NCI-H2081 treated with DMSO at 0.1 percent for 48 hours (cell line): ENCODE data around the gene ANGPTL4.
"Not testable (repeated sequence)": the region's sequence is repeated elsewhere in the genome, so short reads cannot be mapped to it uniquely, and the experiment has no call there.

Experiments used
- DNase-seq: peaks from one replicate; lab custom pipeline; 2025; lab: John Stamatoyannopoulos, UW

Gene ANGPTL4

DNA sequence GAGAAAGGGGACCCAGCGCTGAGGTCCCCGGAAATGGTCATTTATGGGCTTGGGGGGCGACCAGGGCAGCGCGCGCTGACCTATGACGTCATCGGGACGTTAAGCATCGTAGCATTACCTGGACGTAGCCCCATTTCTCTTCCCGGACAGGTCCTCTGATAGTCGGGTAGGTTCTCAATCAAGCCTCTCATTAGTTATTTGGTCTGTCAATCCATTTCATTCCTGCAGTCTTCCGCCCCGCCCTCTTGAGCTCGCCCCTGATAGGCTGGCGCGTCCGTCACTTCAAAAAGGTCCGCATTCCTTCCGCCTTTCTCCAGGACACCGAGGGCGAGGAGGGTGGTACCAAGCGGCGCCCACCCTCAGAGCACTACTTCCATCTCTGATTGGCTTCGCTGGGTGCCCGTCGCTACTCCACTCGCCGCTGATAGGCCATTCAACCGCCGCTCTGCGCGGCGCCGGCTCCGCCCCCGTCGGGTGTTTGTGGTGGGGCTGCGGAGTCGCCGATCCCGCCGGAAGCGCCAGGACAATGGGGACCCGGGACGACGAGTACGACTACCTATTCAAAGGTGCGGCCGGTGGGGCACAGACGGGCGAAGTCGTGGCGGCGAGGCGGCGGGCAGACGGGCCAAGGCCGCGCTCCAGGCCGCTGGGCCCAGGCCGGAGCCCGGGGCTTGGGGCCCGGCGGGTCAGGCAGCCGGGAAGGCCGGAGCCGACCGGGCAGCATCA lies 26.1 kb downstream of the ANGPTL4 start, which contains the start of gene RAB11B:
RAB11B (plus strand) TSS at position 470 of the 726 bp plus-strand sequence; CDS start at position 527, 57 bp downstream.
- DNase-seq: peak; percentile 99

DNA sequence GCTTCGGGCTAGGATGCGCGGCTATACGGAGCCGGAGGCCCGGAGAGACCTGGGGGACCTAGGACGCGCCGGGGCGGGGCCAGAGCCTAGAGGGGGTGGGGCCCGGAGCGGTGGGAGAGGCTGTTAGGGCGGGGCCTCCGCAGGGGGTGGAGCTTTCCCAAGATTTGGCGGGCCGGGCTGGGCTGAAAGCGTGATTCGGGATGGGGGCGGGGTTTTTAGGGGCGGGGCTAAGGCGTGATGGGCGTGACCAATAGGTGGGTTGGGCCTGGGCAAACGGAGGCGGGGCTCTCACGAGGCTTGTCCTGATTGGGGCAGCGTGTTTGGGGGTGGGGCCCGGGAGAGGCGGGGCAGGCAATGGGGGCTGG lies 26.6 kb downstream of the ANGPTL4 start:
- no peak for DNase-seq

DNA sequence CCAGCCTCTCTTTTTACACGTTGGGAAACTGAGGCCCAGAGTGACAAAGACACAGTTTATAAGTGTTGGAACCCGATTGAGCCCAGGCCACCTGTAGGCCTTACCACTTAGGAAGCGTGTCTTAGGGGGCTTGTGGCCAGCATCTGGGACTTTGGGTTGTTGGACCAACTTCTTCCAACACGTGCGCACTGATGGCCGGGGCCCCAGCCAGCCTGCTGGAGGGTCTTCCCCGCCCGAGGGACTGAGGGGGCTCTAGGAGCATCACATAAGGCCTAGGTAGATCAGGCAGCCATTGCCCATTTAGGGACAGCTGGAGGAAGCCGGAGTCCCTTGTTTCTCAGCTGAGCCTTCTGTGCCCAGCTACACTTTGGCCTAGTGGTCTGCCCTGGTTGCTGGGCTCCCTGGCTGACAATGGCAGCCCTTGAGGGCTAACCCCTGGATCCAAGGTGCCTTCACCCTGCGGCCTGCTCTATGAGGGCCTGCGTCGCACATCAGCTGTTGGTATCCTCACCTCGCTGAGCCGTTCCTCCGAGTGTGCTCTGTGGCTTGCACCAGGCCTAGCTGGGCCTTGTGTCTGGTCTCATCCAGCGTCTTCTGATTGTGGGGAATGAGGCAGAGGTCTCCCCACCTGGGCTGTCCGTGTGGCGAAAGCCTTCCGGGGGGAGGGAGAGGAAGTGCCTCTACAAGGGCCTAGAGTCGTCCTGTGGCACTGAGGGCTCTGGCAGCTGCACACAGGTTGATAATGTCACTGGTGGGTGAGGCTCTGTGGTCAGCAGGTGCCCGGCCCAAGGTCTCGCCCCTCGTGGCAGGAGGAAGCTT lies 27.5 kb downstream of the ANGPTL4 start:
- no peak for DNase-seq

DNA sequence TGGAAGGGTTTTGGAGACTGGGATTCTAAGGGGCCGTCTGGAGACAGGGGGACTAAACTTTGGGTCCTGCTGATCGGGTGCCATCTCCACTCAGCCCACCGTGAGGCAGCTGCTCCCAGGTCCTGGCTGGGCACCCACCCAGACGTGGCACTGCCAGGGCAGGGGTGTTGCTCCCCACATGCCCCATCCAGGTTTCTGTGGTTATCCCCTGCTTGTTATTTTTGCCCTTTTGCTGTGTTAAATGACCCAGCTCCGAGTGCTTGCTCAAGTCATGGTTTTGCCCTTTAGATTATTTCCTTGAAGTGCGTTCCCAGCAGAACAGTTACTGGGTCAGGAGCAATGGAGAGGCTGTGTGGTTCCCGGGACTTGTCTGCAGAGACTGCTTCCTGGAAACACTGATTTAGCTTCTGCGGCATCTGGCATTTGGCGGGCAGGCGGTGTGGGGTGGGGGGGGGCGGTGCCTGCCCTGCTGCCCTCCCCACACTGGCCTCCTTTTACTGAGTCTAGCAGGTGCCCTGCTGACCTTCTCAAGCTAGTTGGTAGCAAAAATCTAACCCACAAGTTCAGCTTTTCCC lies 28.1 kb downstream of the ANGPTL4 start:
- no peak for DNase-seq

DNA sequence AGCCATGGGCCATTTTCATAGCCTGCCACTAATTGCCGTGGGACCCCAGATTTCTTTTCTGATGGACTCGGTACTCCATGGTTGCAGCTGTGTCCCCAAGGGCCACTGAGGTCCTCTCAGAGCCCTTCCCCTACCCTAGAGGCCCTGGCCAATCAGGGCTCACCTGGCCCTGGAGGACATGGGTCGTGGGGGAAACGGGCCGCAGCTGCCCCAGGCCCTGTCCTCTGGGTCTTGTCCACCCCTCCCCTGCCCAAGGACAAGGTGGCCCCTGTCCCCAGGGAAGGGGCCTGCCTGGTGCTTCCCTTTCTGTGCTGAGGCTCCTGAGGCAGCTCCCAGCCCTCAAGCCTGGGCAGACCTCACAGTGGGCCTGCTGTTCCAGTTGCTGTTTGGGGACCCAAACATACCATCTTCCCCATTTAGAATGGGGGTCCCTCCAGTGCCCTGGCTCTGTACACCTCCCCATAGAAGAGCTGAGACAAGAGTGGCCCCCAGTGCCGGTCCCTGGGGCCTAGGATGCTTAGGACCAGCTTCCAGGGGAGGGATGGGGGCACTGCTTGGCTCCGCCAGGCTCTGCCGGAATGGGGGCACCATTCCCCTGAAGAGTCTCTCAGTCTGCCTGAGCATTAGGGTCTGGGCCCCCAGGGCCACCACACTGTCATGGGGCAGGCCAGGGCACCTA lies 29.4 kb downstream of the ANGPTL4 start:
- DNase-seq: no peak

DNA sequence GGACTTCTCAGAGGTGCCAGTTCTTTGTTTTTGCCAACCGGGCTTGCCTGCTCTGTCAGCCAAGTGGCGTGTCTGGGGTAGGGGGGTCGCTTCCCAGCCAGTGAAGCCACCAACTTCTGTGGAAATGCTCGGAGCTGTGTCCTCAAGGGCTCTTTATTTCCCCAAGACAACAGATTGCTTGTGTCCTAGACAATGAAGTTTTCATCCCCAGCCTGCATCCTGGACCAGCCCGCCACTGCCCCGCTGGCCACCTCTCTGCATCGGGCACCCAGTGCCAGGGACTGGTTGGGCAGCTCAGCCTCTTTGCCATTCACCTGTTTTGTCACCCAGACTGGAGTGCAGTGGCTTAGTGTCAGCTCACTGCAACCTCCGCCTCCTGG lies 29.9 kb downstream of the ANGPTL4 start:
- no peak for DNase-seq

DNA sequence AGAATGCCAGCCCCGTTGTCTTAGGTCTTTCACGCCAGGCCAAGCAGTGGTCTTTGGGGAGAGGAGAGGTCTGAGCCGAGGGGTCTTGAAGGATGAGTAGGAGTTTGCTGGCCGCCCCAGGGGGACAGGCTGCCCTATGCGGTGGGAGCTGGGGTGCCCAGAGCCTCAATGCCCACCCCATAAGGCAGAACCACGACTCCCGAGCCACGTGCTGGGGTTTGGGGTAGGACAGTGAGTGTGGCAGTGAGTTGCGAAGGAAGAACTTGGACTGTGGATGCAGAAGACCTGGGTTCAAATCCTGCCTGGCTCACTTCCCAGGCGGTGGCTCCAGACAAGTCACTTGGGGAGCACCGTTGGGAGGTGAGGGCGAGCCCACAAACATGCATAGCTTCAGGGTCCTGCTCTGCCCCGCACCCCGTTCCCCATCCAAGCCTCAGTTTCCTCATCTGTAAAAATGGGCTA lies 31.7 kb downstream of the ANGPTL4 start:
- DNase-seq: no peak

DNA sequence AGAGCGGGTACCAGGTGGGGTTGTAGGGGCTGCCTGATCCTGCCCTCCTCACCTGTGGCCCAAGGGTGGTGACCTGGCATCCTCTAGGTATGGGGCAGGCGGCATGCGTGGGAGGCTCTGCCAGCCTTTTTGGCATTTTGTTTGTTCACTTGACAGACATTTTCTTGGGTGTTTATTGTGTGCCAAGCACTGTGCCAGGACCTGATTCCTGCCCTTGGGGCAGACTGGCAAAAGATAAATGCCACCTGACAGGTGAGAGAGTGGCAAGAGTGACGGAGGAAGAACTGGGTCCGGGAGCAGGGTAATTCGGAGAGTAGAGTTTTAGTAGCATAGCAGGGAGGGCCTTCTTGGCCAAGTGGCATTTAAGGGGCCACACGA lies 32.2 kb downstream of the ANGPTL4 start:
- DNase-seq: no peak

DNA sequence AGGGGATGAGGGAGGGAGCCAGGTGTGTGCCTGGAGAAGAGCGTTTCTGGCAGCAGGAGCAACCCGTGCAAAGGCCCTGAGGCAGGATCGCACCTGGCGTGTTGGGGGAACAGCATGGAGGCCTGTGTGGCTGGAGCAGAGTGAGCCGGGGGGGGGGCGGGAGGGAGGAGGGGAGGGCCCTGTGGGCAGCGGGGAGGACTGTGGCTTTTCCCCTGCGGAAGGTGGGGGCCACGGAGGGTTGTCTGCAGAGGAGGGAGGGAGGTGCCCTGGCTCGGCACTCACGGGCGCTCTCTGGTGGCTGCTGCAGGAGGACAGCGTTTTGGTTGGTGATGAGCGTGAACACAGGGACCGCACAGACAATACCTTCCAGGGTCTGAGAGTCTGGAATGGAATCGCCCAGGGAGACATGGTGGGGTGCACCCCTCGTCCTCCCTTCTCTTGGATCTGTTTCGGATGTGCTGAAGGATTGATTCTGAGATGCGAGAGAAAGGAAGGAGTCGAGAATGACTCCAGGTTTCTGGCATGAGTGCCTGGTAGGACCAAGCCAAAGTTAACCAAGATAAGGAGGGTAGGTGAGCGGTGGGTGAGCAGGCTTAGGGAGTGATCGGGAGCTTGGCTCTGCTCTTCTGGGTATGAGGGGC lies 32.7 kb downstream of the ANGPTL4 start:
- no peak for DNase-seq

DNA sequence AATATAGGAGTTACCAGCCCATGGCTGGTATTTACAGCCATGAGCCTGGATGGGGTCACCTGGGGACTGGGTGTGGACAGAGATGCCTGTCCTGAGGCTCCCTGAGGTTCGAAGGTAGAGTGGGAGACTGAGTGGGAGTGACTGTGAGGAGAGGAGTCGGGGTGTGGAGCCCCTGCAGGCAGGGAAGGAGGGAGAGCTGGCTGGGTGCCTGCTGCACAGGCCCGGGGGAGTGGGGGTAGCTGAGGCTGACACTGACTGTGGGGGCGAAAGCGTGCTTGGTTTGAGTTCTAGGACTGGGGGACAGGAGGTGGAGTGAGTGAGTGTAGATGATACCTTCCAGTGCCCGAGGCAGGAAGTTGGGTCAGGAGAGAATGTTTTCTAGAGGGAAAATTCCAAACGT lies 33.3 kb downstream of the ANGPTL4 start:
- no peak for DNase-seq

DNA sequence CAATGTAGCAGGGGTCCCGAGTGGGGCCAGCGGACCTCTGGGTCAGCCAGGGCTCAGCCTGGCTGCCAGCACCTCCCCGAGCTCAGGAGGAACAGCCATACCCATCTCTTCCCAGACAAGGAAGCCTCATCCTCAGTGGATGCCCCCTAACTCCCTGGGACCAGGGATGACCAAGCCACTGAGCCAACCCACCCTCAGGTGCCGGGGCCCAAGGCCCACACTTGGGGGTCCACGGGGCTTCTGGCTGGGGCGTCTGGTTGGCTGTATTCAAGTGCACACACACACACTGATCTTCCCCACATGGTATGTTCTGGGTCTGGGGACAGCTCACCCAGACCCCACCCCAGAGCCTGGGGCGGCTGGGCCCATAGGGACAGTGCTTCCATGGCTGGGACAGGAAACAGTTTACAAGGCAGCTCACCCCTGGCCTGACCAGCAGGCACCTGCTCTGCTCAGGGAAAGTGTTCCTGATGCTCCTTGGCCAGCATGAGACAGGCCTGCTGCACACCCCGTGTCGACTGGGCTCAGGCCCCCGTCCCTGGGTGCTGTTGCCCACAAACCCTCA lies 33.9 kb downstream of the ANGPTL4 start:
- no peak for DNase-seq

DNA sequence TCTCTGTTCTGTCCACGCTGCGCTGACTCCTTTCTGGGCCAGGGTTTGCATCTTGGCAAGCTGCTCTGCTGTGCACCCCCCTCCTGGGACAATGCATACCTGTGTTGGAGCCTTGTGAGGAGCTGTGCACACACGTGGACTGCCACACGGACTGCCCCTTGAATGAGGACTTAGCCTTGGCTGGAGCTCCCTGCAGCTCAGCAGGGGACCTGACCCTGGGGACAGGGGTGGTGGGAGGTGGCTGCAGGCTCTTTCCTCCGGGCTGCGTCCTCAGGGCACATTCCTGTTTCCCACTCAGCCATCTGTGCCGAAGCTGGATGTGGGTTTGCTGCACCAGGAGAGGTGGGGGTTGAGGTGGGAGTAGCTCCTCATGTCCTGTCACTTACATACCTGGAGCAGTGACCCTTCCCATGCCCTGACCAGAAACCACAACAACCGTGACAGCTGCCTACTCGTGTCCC lies 34.4 kb downstream of the ANGPTL4 start:
- no peak for DNase-seq

DNA sequence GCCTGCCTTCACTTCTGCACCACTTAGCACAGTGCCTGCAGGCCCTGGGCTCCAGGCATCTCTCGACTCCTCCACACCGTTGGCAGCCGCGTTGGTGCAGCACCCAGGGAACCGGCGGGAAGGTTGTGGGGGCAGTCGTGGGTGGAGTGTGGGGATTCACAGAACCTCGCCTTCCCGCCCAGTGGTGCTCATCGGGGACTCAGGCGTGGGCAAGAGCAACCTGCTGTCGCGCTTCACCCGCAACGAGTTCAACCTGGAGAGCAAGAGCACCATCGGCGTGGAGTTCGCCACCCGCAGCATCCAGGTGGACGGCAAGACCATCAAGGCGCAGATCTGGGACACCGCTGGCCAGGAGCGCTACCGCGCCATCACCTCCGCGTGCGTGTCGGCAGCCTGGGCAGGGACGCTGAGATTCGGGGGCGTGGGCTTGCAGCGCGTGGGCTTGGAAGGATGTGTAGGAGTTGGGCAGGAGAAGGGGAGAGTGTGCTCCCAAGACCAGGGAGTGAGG lies 35.8 kb downstream of the ANGPTL4 start:
- DNase-seq: no peak

DNA sequence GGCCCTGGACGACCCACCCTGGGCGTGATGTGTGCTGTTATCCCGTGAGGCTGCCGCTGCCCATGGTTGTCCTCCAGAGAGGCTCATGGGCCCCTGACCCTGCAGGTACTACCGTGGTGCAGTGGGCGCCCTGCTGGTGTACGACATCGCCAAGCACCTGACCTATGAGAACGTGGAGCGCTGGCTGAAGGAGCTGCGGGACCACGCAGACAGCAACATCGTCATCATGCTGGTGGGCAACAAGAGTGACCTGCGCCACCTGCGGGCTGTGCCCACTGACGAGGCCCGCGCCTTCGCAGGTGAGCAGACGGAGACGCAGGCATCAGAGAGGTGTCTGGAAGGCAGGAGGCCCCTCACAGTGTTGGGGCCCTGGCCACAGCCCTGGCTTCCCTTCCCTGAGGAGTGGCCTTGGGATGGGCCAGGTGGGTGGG lies 38.0 kb downstream of the ANGPTL4 start:
- no peak for DNase-seq

DNA sequence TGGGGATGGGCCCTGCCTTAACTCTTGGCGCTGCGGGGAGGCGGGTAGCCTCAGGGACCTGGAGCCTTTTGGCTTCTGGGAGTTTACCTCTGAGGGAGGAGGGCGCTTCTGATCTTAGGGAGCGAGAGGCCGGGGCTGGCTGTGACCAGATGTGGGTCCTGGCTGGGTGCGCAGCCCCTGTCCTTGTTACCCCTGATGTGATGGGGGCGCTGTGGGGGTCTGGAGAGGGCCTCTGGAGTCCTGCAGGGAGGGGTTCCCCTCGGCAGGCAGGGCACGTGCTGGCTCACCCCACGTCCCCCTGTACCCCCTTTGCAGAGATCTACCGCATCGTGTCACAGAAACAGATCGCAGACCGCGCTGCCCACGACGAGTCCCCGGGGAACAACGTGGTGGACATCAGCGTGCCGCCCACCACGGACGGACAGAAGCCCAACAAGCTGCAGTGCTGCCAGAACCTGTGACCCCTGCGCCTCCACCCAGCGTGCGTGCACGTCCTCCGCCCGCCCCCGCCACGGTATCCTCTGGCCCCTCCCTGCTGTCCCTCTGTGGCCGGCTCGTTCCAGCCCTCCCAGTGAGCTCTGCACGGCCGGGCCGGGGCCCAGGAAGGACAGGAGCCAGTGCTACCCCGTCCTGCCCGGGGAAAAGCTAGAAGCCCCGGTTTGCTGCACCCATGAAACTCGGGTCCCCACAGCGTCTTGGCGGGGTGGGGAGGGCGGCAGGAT lies 39.3 kb downstream of the ANGPTL4 start:
- no peak for DNase-seq

DNA sequence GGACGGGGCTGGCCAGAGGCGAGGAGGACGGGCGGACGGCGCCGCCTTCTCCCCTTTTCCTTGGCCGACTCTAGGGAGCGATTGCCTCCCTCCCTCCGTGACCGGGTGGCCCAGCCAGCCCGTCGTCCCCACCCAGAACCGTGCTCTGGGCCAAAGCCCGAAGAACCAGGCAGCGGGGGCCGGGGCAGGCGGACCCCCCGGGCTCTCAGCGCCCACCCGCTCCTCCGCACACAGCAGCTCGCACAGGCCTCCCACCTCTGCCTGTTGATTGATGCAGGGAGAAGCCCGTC lies 39.8 kb downstream of the ANGPTL4 start:
- DNase-seq: no peak

DNA sequence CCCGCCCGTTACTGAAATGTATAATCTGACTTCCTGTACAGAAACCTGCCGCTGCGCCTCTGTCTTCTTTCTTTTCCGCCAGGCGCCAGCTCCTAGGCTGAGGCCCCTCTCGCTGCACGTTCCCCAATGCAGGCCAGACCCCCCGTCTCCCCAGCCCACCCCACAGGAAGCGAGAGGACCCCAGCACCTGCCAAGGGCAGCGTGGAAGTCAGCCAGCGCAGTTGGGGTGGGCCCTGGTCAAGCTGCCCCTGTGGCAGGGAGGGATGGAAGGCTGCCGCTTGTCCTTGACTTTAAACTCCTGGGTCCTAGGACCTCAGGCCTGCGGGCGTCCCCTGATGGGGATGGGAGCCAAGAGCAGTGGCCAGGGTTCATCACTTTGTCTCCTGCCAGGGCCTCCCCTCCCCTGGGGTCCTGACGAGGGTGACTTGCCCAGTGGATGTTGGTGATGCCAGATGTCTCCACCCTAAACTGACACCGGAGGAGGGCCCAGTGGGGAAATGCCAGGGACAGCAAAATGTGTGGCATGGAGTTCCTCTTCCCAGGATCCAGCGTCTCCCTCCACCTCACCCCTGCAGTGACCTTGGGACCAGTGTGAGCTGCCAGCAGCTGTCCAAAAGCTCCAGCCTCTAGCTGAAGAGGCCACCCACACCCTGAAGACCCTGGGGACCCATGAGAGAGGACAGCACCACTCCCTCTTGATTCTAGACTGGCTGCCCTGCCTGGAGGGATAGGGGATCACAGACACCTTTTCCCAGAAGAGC lies 40.6 kb downstream of the ANGPTL4 start:
- no peak for DNase-seq

DNA sequence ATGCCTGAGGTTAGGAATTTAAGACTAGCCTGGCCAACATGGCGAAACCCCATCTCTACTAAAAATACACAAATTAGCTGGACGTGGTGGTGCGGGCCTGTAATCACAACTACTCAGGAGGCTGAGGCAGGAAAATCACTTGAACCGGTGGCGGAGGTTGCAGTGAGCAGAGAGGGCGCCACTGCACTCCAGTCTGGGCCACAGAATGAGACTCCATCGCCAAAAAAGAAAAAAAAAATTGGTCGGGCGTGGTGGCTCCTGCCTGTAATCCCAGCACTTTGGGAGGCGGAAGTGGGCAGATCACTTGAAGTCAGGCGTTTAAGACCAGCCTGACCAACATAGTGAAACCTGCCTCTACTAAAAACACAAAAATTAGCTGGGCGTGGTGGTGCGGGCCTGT lies 46.8 kb downstream of the ANGPTL4 start:
- not testable (repeated sequence) for DNase-seq

DNA sequence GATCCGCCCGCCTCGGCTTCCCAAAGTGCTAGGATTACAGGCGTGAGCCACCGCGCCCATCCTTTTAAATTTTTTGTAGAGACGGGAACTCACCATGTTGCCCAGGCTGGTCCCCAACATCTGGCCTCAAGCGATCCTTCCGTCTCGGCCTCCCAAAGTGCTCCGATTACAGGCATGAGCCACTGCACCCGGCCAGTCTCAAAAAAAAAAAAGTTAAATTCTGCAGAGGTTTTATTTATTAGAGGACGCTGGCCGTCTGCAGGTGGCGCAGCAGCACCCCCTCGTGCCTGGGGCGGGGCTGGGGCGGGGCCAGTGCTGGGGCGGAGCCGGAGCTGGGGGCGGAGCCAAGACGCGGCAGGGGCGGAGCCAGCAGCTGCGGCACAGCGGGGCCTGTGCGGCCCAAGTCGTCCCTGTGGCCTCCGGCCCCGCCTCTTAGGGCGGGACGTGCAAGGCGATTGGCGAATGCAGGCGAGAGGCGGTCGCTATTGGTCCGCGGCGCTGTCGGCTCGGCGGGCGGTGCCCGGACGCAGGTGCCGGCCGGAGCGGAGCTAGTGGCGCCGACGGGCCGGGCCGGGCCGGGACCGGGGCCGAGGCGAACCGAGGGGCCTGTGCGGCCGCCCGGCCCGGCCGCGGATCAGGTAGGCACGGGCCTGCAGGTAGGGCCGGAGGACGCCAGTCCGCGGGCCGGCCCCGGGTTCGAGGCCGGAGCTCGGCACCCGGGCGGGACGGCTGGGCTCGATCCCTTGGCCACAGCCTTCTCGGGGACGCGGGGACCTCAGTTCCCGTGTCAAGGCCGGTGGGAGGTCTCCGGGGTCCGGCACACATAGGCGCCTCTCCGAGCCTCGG lies 49.1 kb downstream of the ANGPTL4 start, which contains the start of gene MARCHF2:
MARCHF2 (plus strand) TSS at position 523 of the 846 bp plus-strand sequence. CDS start 8,536 bp downstream, outside the sequence.
- peak; percentile 52 for DNase-seq
